ENCODE data around the gene SAP30BP. TPM values are rescaled to one million over a fixed set of nuclear protein-coding genes. Genes with fewer than 3 reads are reported as not detected.

The SAP30BP gene
- total and polyA plus RNA-seq, 2 of the 13 experiments (the other 11 are each of a cell fraction or from before 2014, with no cell fraction given) = 67.7 to 99.4 TPM

GRCh38 chr17:75697651-75698291 is 30.6 kb downstream of the SAP30BP start (continued):
- TF ChIP-seq MYNN (CRISPR knock-in tag; IDR thresholded peaks at IDR 0.05; ENCODE audit: low read depth) = 0 out of 2 replicates have a peak, but pooled peaks have one; percentile 42
- no peak for TF ChIP-seq ZNF460 (CRISPR knock-in tag; IDR thresholded peaks at IDR 0.05; ENCODE audit: borderline replicate concordance)
- TF ChIP-seq, protein P1, sequence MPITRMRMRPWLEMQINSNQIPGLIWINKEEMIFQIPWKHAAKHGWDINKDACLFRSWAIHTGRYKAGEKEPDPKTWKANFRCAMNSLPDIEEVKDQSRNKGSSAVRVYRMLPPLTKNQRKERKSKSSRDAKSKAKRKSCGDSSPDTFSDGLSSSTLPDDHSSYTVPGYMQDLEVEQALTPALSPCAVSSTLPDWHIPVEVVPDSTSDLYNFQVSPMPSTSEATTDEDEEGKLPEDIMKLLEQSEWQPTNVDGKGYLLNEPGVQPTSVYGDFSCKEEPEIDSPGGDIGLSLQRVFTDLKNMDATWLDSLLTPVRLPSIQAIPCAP (CRISPR knock-in tag; IDR thresholded peaks at IDR 0.05; ENCODE audit: low read depth) = no peak
- no peak for TF ChIP-seq RAD51 (IDR thresholded peaks at IDR 0.05; ENCODE audit: borderline replicate concordance)
- TF ChIP-seq ZSCAN21 (CRISPR knock-in tag; IDR thresholded peaks at IDR 0.05; ENCODE audit: borderline replicate concordance) = no peak
- TF ChIP-seq SMYD3 (CRISPR knock-in tag; IDR thresholded peaks at IDR 0.05) = no peak
- TF ChIP-seq NONO (IDR thresholded peaks at IDR 0.05) = no peak
- TF ChIP-seq NONO (CRISPR knock-in tag; conservative IDR thresholded peaks at IDR 0.05) = no peak
- TF ChIP-seq, protein P2, sequence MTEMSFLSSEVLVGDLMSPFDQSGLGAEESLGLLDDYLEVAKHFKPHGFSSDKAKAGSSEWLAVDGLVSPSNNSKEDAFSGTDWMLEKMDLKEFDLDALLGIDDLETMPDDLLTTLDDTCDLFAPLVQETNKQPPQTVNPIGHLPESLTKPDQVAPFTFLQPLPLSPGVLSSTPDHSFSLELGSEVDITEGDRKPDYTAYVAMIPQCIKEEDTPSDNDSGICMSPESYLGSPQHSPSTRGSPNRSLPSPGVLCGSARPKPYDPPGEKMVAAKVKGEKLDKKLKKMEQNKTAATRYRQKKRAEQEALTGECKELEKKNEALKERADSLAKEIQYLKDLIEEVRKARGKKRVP (CRISPR knock-in tag; IDR thresholded peaks at IDR 0.05) = no peak
- TF ChIP-seq SRSF4 (IDR thresholded peaks at IDR 0.05; ENCODE audit: low read depth, low read length, poor library complexity, severe bottlenecking) = no peak
- no peak for TF ChIP-seq ARHGAP35 (CRISPR knock-in tag; IDR thresholded peaks at IDR 0.05; ENCODE audit: borderline replicate concordance)
- TF ChIP-seq, protein P3, sequence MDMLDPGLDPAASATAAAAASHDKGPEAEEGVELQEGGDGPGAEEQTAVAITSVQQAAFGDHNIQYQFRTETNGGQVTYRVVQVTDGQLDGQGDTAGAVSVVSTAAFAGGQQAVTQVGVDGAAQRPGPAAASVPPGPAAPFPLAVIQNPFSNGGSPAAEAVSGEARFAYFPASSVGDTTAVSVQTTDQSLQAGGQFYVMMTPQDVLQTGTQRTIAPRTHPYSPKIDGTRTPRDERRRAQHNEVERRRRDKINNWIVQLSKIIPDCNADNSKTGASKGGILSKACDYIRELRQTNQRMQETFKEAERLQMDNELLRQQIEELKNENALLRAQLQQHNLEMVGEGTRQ (IDR thresholded peaks at IDR 0.05; ENCODE audit: low read depth, low read length) = no peak
- TF ChIP-seq, protein P3 (CRISPR knock-in tag; IDR thresholded peaks at IDR 0.05; ENCODE audit: borderline replicate concordance) = no peak
- no peak for TF ChIP-seq KDM3A (CRISPR knock-in tag; IDR thresholded peaks at IDR 0.05; ENCODE audit: low read depth)
- TF ChIP-seq ELK4 (CRISPR knock-in tag; IDR thresholded peaks at IDR 0.05; ENCODE audit: borderline replicate concordance) = no peak
- TF ChIP-seq, protein P4, sequence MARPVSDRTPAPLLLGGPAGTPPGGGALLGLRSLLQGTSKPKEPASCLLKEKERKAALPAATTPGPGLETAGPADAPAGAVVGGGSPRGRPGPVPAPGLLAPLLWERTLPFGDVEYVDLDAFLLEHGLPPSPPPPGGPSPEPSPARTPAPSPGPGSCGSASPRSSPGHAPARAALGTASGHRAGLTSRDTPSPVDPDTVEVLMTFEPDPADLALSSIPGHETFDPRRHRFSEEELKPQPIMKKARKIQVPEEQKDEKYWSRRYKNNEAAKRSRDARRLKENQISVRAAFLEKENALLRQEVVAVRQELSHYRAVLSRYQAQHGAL (CRISPR knock-in tag; IDR thresholded peaks at IDR 0.05; ENCODE audit: not compliant biosample characterization) = no peak
- TF ChIP-seq, protein P5, sequence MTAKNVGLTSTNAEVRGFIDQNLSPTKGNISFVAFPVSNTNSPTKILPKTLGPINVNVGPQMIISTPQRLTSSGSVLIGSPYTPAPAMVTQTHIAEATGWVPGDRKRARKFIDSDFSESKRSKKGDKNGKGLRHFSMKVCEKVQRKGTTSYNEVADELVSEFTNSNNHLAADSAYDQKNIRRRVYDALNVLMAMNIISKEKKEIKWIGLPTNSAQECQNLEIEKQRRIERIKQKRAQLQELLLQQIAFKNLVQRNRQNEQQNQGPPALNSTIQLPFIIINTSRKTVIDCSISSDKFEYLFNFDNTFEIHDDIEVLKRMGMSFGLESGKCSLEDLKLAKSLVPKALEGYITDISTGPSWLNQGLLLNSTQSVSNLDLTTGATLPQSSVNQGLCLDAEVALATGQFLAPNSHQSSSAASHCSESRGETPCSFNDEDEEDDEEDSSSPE (CRISPR knock-in tag; IDR thresholded peaks at IDR 0.05) = no peak
